Smooth muscle cell (in vitro differentiated cells): ENCODE measurements around the gene PAQR8. TPM values are rescaled to one million over a fixed set of nuclear protein-coding genes. Genes with fewer than 3 reads are reported as not detected.

Experiments
- DNase-seq: peaks from one replicate; lab custom pipeline; 2025; ENCODE audit not compliant: unreplicated experiment; lab: John Stamatoyannopoulos, UW
- H2AFZ ChIP-seq: fragments of 200-600 bp; sonication (generic); 2 replicates; pipeline ENCODE4 v1.6.0; 2016; ENCODE audit warnings: antibody characterized with exemption, low read depth, mild to moderate bottlenecking
- H3F3A ChIP-seq: fragments of 200-600 bp; sonication (generic); 2 replicates; pipeline ENCODE4 v1.6.0; 2017; ENCODE audit warnings: antibody characterized with exemption, low read depth
- H3K27ac ChIP-seq: fragments of 200-600 bp; sonication (generic); 2 replicates; pipeline ENCODE4 v1.5.1; 2016; ENCODE audit warnings: low read depth, mild to moderate bottlenecking
- H3K27me3 ChIP-seq: fragments of 200-600 bp; sonication (generic); 2 replicates; pipeline ENCODE4 v1.6.1; 2016; ENCODE audit warnings: low read depth, mild to moderate bottlenecking
- H3K36me3 ChIP-seq: fragments of 200-600 bp; sonication (generic); 2 replicates; pipeline ENCODE4 v1.5.1; 2016; ENCODE audit warnings: low read depth
- H3K4me1 ChIP-seq: fragments of 200-600 bp; sonication (generic); 2 replicates; pipeline ENCODE4 v1.5.1; 2016; ENCODE audit warnings: low read depth
- H3K4me2 ChIP-seq: fragments of 200-600 bp; sonication (generic); 2 replicates; pipeline ENCODE4 v1.6.0; 2016; ENCODE audit warnings: mild to moderate bottlenecking
- H3K4me3 ChIP-seq: fragments of 200-600 bp; sonication (generic); 2 replicates; pipeline ENCODE4 v1.5.1; 2016; ENCODE audit warnings: mild to moderate bottlenecking
- H3K79me2 ChIP-seq: fragments of 200-600 bp; sonication (generic); 2 replicates; pipeline ENCODE4 v1.6.0; 2016; ENCODE audit warnings: low read depth, mild to moderate bottlenecking
- H3K9ac ChIP-seq: fragments of 200-600 bp; sonication (generic); 2 replicates; pipeline ENCODE4 v1.6.0; 2016; ENCODE audit warnings: low read depth
- H3K9me3 ChIP-seq: fragments of 200-600 bp; sonication (generic); replicated peaks from 2 replicates; pipeline ENCODE4 v1.5.1; 2016; ENCODE audit warnings: low read depth
- H4K20me1 ChIP-seq: fragments of 200-600 bp; sonication (generic); 2 replicates; pipeline ENCODE4 v1.6.0; 2016; ENCODE audit warnings: low read depth
- CTCF ChIP-seq: fragments of 200-600 bp; sonication (generic); IDR thresholded peaks from 2 replicates; pipeline ENCODE4 v1.5.1; 2017; ENCODE audit warnings: borderline replicate concordance, mild to moderate bottlenecking, antibody characterized with exemption; ENCODE audit not compliant: insufficient read depth, poor library complexity, severe bottlenecking
- WGBS: methylation state at CpG from one replicate; pipeline ENCODE4 v1.1.7; 2016; ENCODE audit warnings: low lambda C conversion rate; 5-methylcytosine and 5-hydroxymethylcytosine counted together
- polyA plus RNA-seq: library from polyadenylated mRNA; unstranded; fragments of >200 nt; fragmentation: Nextera tagmentation; extraction: Ambion mirVana; gene quantifications from 2 replicates; pipeline ENCODE4 v1.2.1, GENCODE V29; 2016
- total RNA-seq: library from RNA; depleted of rRNA; stranded (reverse); fragments of >200 nt; gene quantifications from 2 replicates; pipeline ENCODE4 v1.2.3, GENCODE V29; 2014

PAQR8 gene
- total and polyA plus RNA-seq, 2 experiments from 2014 or later = 4.3 to 6.1 TPM

- no peaks in the 10 kb centered on the region for H3K79me2 ChIP-seq
- H3K9ac ChIP-seq = no peak overlapping the region
- no peaks in the 10 kb centered on the region for H3K36me3 ChIP-seq
- H2AFZ ChIP-seq = no peak overlapping the region
- 47% methylated on average over 4 of the region's 4 CpGs for WGBS
- peak overlapping the region; percentile 11 for H3K27ac ChIP-seq
- no peaks in the 10 kb centered on the region for H3K27me3 ChIP-seq
- no peak overlapping the region for H3K4me3 ChIP-seq
- no peaks in the 10 kb centered on the region for H3K9me3 ChIP-seq
- TF ChIP-seq CTCF = no peak
- no peaks in the 10 kb centered on the region for H4K20me1 ChIP-seq
- no peak overlapping the region for H3K4me2 ChIP-seq
- peaks cover 8% of the 10 kb centered on the region for H3F3A ChIP-seq
- peaks cover 4% of the 10 kb centered on the region for H3K4me1 ChIP-seq
- no peak for DNase-seq
Observed at GRCh38 chr6:52317841-52318581, 43.9 kb upstream of the PAQR8 start.

GRCh38 chr6:52324189-52324588 lies 37.8 kb upstream of the PAQR8 start:
- H3K27ac ChIP-seq = no peak overlapping the region

GRCh38 chr6:52325695-52326471 lies 36.1 kb upstream of the PAQR8 start:
- Histone ChIP-seq H3K79me2 (no peaks in the 10 kb centered on the region), H3K4me3 (no peak overlapping the region), H3K27ac (no peak overlapping the region), H3K27me3 (no peaks in the 10 kb centered on the region), H3K4me2 (peak overlapping the region; percentile 70), H3F3A (no peaks in the 10 kb centered on the region), H2AFZ (peak overlapping the region; percentile 72), H3K9ac (no peak overlapping the region), H3K4me1 (peaks cover 14% of the 10 kb centered on the region), H3K36me3 (no peaks in the 10 kb centered on the region), H4K20me1 (no peaks in the 10 kb centered on the region), H3K9me3 (no peaks in the 10 kb centered on the region)
- DNase-seq = no peak
- TF ChIP-seq CTCF = no peak
- 36% methylated on average over 14 of the region's 14 CpGs for WGBS

More at GRCh38 chr6:52324189-52324588, 37.8 kb upstream of the PAQR8 start:
- peaks cover 17% of the 10 kb centered on the region for H3K4me1 ChIP-seq
- no peak overlapping the region for H3K9ac ChIP-seq
- no peak for DNase-seq
- H3K4me2 ChIP-seq = no peak overlapping the region
- TF ChIP-seq CTCF = no peak
- H2AFZ ChIP-seq = no peak overlapping the region
- no peaks in the 10 kb centered on the region for H4K20me1 ChIP-seq
- H3K79me2 ChIP-seq = no peaks in the 10 kb centered on the region
- WGBS = 83% methylated on average over 6 of the region's 6 CpGs
- H3K9me3 ChIP-seq = no peaks in the 10 kb centered on the region
- peaks cover 4% of the 10 kb centered on the region for H3F3A ChIP-seq
- H3K27me3 ChIP-seq = no peaks in the 10 kb centered on the region
- no peaks in the 10 kb centered on the region for H3K36me3 ChIP-seq
- no peak overlapping the region for H3K4me3 ChIP-seq
